DND-41 (cell line): Measurements from ENCODE around the gene CACNG3.

ENCODE experiments used
- CTCF ChIP-seq: IDR thresholded peaks from 2 replicates; pipeline ENCODE4 v1.5.1; 2012; ENCODE audit warnings: borderline replicate concordance, low read length, moderate library complexity, mild to moderate bottlenecking; ENCODE audit not compliant: poor library complexity, severe bottlenecking; ENCODE audit errors: extremely low read depth
- EZH2 ChIP-seq: IDR thresholded peaks from 3 replicates; pipeline ENCODE4 v1.6.1; 2012; ENCODE audit warnings: borderline replicate concordance, low read depth, mild to moderate bottlenecking, moderate library complexity, low read length, inconsistent platforms; ENCODE audit not compliant: severe bottlenecking

GRCh38 chr16:24344784-24345183, 88.6 kb downstream of the CACNG3 start:
- TF ChIP-seq CTCF (no peak), EZH2 (no peak)
